Measurements from ENCODE around the gene USP48. TPM values are rescaled to one million over a fixed set of nuclear protein-coding genes. Genes with fewer than 3 reads are reported as not detected.
"Not testable (repeated sequence)": the region's sequence is repeated elsewhere in the genome, so short reads cannot be mapped to it uniquely, and the experiment has no call there.

The USP48 gene
- 10 to 100 TPM; 36.8 to 68.1 (median 49.8) TPM for polyA plus RNA-seq (ENCODE audit: insufficient read length in 10 of 10)
- long read RNA-seq, donor 1, full-length matches to known transcripts, result 2 of 2 reads
- long read RNA-seq, donor 1, partial matches to known transcripts, result 0 of 2 reads
- long read RNA-seq, donor 1, other reads (novel, unspliced or antisense), result 0 of 2 reads
- long read RNA-seq, donor 2, full-length matches to known transcripts, result 4 of 4 reads
- long read RNA-seq, donor 2, partial matches to known transcripts, result 0 of 4 reads
- long read RNA-seq, donor 2, other reads (novel, unspliced or antisense), result 0 of 4 reads
- long read RNA-seq, donor 3, result 0 reads
- long read RNA-seq, donor 4, partial matches to known transcripts, result 0 of 1 reads
- long read RNA-seq, donor 4, other reads (novel, unspliced or antisense), result 0 of 1 reads
- long read RNA-seq, donor 5, full-length matches to known transcripts, result 7 of 7 reads
- long read RNA-seq, donor 5, partial matches to known transcripts, result 0 of 7 reads
- long read RNA-seq, donor 5, other reads (novel, unspliced or antisense), result 0 of 7 reads
- long read RNA-seq, donor 6, partial matches to known transcripts, result 0 of 3 reads
- long read RNA-seq, donor 6, other reads (novel, unspliced or antisense), result 0 of 3 reads
- long read RNA-seq, donor 7, full-length matches to known transcripts, result 7 of 7 reads
- long read RNA-seq, donor 7, partial matches to known transcripts, result 0 of 7 reads
- long read RNA-seq, donor 7, other reads (novel, unspliced or antisense), result 0 of 7 reads
- long read RNA-seq, donor 8, result 0 reads
- long read RNA-seq, donor 9, result 0 reads

DNA sequence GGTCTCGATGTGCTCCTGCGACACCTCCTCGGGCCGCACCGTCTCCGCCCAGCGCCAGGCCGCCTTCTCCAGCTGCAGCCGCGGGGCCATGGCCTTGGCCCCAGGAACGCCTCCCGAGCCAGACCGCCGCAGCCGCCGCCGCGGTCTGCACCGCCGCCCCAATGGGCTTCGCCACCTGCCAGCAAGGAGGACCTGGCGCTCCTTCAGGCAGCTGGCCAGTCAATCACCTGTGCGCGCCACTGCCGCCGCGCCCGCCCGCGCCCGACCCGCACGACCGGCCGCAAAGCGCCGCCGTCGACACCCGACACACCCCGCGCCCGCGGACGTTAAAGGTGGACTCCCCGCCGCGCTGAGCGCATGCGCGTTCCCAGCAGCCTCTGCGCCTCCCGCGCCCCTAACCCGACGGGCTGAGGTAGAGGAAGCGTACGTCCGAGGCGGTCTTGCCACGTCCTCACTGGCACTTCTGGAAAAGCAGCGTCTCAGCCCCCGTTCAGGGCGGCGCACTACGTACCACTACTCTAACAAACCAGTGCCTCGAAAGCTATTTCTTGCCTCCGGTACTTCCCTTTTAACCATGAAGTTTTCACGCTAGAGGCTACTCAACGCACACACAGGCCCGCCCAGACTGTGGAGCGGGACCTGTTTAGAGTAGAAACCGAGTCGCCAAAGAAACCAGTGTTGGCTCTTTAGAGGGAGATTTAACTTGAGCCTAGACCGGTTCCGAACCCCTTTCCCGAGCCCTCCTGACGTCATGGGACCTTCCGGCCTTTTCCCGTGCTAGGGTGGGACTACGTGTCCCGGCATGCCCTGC is at the start of gene USP48:
Gene USP48 (minus strand): TSS at position 282 of the 811 bp plus-strand sequence. CDS start 192 bp downstream, at position 90.
- peak; percentile 97 to 99 (median 98) for DNase-seq

DNA sequence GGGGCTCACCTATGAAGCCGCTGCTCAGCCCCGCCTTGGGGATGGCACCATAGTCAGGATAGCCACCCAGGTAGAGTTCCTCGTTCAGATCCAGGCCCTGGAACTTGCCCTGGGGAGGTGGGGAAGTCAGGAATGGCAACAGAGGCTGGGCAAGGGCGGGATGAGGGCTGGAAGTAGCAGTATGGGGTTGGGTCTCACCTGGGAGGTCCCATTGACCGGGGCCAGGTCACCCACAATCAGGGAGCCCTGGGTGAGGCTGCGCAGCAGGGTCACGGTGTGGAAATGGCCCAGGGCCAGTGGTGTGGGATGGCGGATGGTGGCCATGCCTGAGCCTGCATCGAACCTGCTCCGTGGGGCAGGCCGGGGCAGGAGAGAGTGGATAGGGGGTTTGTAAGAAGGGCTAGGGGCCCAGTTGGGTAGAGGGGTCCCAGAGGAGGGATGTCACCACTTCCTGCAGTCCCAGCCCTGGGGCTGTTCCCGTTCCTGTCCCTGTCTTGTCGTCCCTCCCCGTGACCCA is 48.6 kb upstream of the USP48 start:
- no peak for DNase-seq

- DNase-seq, result no peak
These were observed 48.0 kb upstream of the USP48 start for GRCh38 chr1:21830792-21831453.

- DNase-seq, result no peak
These were observed 46.3 kb upstream of the USP48 start for GRCh38 chr1:21829294-21829693.

- no peak for DNase-seq
These were observed 45.7 kb upstream of the USP48 start for GRCh38 chr1:21828506-21829210.

DNA sequence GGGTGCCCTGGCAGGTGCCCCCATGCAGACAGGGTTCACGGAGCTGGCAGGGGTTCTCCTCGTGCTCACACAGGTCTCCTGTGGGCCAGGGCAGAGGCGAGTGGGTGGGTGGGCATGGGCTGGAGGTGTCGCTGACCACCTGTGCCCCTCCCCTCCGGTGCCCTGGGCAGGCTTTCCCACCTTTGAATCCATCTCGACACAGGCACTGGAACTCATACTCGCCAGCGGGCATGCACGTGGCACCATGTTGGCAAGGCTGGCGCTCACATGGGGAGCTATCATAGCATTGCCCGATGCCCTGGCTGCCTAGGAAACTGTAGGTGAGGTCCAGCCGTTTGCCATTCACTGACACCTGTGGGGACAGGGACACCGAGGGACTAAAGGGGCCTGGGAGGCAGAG is 45.1 kb upstream of the USP48 start:
- no peak for DNase-seq

DNA sequence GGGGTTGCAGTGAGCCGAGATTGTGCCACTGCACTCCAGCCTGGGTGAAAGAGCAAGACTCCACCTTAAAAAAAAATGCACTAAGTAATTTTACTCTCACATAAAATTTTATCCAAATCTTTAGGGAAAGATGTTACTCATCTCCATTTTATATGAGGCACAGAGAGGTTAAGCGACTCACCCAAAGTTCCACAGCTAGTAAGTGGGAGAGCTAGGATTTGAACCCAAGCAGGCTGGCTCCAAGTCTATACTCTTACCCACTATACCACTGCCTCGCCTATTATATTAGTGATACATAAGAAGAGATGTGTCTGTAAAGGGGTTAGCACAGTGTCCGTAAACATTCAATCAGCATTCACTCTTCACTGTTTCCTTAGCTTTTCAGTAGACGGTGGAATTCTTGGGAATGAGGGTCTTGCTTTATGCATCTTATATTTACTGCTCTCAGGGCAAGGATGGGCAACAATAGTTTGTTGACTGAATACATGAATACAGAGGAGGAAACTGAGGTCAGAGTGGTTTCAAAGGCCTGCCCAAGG is 44.3 kb upstream of the USP48 start:
- DNase-seq, result no peak

- DNase-seq, result not testable (repeated sequence)
These were observed 43.7 kb upstream of the USP48 start for GRCh38 chr1:21826694-21827093.

DNA sequence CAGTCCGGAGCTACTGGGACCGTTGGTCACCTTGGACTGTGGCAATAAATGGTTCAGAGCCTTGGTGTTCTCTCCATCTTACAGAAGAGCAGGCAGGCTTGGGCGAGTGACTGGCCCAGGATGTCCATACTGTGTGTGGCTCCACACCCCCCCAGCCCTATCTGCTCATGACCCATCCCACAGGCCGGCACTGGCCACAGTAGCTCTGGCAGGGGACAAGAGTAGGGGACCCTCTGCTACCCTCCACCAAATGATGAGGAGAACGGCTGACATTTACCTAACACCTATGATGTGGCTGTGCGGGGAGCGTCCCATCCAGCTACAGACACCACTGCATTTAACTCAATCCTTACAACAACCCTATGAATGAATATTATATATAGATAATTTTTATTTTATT is 42.4 kb upstream of the USP48 start:
- DNase-seq, result peak in 1 of 3 donors; percentile 3

GRCh38 chr1:21824926-21825325 is 42.0 kb upstream of the USP48 start:
- DNase-seq, result peak in 1 of 3 donors; percentile 5

GRCh38 chr1:21823980-21824702 is 41.2 kb upstream of the USP48 start:
- peak in 1 of 3 donors; percentile 5 for DNase-seq

GRCh38 chr1:21823206-21823979 is 40.4 kb upstream of the USP48 start:
- DNase-seq, result peak in 1 of 3 donors; percentile 2

DNA sequence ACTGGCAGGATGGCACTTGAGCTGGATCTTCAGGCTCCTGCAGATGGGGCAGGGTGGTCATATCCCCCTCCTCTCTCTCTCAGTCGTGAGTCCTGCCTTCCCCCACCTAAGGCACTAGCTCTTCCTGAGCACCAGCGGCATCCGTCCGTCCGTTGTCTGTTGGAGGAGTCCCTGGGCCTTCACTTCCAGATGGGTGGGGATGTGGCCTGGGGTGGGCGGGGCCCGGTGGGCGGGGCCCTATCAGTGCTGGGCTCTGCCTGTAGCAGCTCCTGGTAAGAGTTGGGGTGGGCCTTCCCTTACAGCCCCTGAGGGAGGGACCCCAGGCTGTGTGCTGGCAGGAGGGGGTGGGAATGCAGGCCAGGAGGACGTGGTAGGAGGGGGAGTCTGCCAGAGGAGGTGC is 39.4 kb upstream of the USP48 start:
- peak in 1 of 3 donors; percentile 39 for DNase-seq

DNA sequence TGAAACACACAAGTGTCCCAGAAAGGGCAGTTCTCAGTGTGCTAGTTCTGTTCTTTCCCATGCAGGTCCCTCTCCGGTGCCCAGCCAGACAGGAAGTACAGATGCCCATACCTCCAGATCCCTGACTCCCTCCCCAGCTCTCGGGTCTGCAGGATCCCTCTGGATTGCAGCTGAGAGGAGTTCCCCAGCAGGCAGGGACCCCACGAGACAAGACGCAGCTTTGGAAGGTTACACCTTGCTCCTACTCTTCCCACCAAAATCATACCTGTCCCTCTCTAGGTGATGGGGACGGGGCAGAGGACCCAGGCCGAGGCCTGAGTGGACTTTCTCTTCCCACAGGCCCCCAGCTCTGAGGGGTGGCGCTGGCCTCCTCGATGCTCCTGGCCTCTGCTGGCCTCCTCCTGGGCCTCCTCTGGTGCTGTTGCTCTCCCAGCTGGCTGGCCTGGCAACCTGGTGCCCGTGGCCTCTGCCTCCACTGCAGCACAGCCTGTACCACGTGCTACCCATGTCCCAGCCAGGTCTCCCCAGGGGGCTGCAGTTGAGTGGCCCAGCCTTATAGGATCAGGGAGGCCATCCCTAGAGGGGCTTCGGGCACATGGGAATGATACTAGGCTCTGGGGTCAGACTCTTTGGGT is 38.6 kb upstream of the USP48 start:
- DNase-seq, result no peak

DNA sequence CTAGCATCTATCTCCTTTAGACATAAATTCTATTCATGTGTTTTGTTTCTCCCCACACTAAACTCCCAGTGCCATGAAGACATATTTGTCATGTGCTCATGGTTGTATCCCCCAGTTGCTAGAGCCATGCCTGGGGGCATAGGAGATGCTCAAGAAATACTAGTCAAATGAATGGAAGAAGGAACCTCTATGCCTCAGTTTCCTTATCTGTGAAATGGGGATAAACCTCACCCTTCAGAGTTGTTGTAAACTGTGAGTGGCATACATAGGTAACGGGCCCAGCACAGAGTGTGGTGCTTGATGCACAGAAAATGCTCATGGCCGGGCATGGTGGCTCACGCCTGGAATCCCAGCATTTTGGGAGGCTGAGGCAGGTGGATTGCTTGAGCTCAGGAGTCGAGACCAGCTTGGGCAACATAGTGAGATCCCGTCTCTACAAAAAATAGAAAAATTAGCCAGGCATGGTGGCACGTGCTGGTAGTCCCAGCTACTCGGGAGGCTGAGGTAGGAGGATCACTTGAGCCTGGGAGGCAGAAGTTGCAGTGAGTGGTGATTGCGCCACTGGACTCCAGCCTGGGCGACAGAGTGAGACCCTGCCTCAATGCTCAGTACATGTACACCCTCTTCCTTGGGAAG is 37.8 kb upstream of the USP48 start:
- DNase-seq, result no peak

- no peak for DNase-seq
These were observed 35.7 kb upstream of the USP48 start for GRCh38 chr1:21818656-21819055.

DNA sequence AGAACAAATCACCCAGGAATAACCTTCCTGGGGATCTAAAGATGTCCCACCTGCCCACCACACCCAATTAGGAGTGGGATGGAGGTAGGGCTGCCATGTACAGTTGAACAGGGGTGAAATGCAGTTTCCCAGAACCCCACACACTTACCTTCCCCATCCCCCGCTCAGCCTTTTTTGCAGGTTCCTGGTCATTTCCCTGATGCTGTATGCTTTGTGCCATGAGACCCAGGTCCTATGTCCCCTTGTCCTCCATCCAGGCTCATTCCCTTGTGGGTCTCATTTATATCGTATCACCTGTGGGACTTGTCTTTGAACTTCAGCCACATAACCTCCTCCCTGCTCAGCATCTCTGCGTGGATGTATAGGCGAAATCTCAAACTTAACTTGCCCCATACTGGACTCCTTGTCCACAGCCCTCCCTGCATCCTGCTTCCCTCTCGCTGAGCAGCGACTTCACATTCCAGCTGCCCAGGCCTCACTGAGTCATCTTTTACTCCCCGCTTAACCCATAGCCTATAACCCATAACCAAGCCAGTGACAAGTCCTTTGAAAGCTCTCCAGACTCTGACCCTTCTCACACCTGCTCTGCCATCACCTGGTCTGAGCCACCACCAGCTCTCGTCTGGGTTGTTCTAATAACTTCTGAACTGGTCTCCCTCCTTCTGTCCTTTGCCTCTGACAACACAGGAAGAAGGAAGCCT is 33.8 kb upstream of the USP48 start:
- DNase-seq, result no peak
